Peyer's patch (tissue), 4 donors: Measurements from ENCODE around the gene FMNL3.

Experiments
- POLR2A ChIP-seq, 2 donors: fragments of 450-650 bp; IDR thresholded peaks; one replicate each; pipeline ENCODE4 v1.5.1; 2017; ENCODE audit warnings: antibody characterized with exemption in 2 of 2, mild to moderate bottlenecking in 2 of 2, moderate library complexity in 2 of 2
- TF ChIP-seq, protein P1 (sequence below), 6 experiments: fragments of 450-650 bp in 4 of 6; fragments of 200-600 bp in 2 of 6; sonication (generic) in 1 of 6; IDR thresholded peaks; one replicate each; pipeline ENCODE4 v1.5.1; 2017 to 2019; ENCODE audit warnings: antibody characterized with exemption in 6 of 6, mild to moderate bottlenecking in 3 of 6, moderate library complexity in 1 of 6

DNA sequence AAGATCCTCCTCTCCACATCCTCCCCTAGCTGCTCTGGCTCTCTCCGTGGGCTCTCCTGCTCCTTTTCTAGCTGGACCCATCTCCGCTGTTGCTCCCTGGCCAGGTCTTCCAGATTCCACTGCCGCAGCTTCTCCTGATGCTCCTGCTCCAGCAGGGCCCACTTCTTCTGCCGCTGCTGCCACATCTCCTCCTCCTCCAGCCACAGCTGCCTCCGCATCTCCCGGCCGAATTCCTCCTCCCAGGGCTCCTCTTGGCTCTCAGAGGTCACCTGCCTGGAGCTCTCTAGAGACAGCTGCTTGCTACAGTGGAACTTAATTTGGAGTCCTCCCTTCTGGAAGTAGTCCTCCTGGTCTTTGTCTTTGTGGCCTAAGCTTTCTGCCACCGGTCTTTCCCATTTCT is 107.2 kb downstream of the FMNL3 start:
- no peak for TF ChIP-seq POLR2A (IDR thresholded peaks at IDR 0.05)
- TF ChIP-seq, protein P1, sequence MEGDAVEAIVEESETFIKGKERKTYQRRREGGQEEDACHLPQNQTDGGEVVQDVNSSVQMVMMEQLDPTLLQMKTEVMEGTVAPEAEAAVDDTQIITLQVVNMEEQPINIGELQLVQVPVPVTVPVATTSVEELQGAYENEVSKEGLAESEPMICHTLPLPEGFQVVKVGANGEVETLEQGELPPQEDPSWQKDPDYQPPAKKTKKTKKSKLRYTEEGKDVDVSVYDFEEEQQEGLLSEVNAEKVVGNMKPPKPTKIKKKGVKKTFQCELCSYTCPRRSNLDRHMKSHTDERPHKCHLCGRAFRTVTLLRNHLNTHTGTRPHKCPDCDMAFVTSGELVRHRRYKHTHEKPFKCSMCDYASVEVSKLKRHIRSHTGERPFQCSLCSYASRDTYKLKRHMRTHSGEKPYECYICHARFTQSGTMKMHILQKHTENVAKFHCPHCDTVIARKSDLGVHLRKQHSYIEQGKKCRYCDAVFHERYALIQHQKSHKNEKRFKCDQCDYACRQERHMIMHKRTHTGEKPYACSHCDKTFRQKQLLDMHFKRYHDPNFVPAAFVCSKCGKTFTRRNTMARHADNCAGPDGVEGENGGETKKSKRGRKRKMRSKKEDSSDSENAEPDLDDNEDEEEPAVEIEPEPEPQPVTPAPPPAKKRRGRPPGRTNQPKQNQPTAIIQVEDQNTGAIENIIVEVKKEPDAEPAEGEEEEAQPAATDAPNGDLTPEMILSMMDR (IDR thresholded peaks at IDR 0.05): no peak
